ENCODE measurements around the gene PDE10A. TPM values are rescaled to one million over a fixed set of nuclear protein-coding genes. Genes with fewer than 3 reads are reported as not detected.

PDE10A gene
- total and polyA plus RNA-seq, 9 of the 15 experiments (the other 6 are each of a cell fraction or from before 2014, with no cell fraction given) = 0.04 TPM; not detected in 8

- no peak for TF ChIP-seq PRMT5 (CRISPR knock-in tag; IDR thresholded peaks at IDR 0.05)
- no peak for TF ChIP-seq KDM4B (IDR thresholded peaks at IDR 0.05; ENCODE audit: borderline replicate concordance in 2 of 2, low read depth in 1 of 2)
- no peak for TF ChIP-seq ZNF584 (CRISPR knock-in tag; IDR thresholded peaks at IDR 0.05; ENCODE audit: low read depth)
- TF ChIP-seq PHB2 (IDR thresholded peaks at IDR 0.05; ENCODE audit: low read depth) = no peak
- TF ChIP-seq ZNF311 (CRISPR knock-in tag; IDR thresholded peaks at IDR 0.05) = no peak
Measured at GRCh38 chr6:165659945-165660856, 2.8 kb downstream of the PDE10A start (continued).

- in situ Hi-C loops (cut with MboI) (no loop called here), intact Hi-C loops (cut with micrococcal nuclease) (no loop called here)
- ATAC-seq (no peak), FAIRE-seq (no peak), DNase-seq (ENCODE audit: extremely low read depth in 1 of 4, low spot score in 3 of 4) (no peak)
- Histone ChIP-seq H3K9me1 (ENCODE audit: control insufficient read depth, insufficient read depth, low read length) (no peaks in the 10 kb centered on the region), H3K4me1 (replicated peaks in 1 of 2; ENCODE audit: control insufficient read depth in 2 of 2, insufficient read depth in 2 of 2, low read length in 2 of 2) (0 out of 5 replicates have a peak, but pooled peaks cover 0 to 3% of the 10 kb centered on the region in 2 experiments), H3K27ac (ENCODE audit: extremely low read depth, low read depth, low read length) (no peak overlapping the region), H3K79me2 (ENCODE audit: control insufficient read depth, insufficient read depth, low read length) (no peaks in the 10 kb centered on the region), H4K20me1 (replicated peaks; ENCODE audit: control insufficient read depth, insufficient read depth, low read length) (no peaks in the 10 kb centered on the region), H3K9ac (ENCODE audit: insufficient read depth in 1 of 2, low read depth in 2 of 2, low read length in 2 of 2) (no peak overlapping the region), H3K36me3 (ENCODE audit: control insufficient read depth, insufficient read depth, low read length) (no peaks in the 10 kb centered on the region), H3K4me2 (ENCODE audit: insufficient read depth, low read length) (no peak overlapping the region), H3K9me3 (replicated peaks; ENCODE audit: control insufficient read depth, insufficient read depth, low read depth, low read length) (no peaks in the 10 kb centered on the region), H2AFZ (ENCODE audit: low read depth, low read length) (no peak overlapping the region), H3K4me3 (no peak overlapping the region), H3K27me3 (ENCODE audit: control insufficient read depth in 2 of 2, insufficient read depth in 2 of 2, low read length in 2 of 2) (peaks cover 0 to 24% of the 10 kb centered on the region in 2 experiments; a peak in 2 of 5 replicates)
- BruUV-seq (replicated peaks) = no TSS peak
- ChIA-PET POLR2A (no interaction called here), CTCF (ENCODE audit: low intra/inter-chr PET ratio) (no interaction called here)
- WGBS (ENCODE audit: insufficient coverage, low coverage, missing lambda C conversion rate) = 0% methylated on average over 13 of the region's 13 CpGs
- TF ChIP-seq SRSF3 (IDR thresholded peaks at IDR 0.05; ENCODE audit: insufficient read depth, low read length) = no peak
- TF ChIP-seq CTBP1 (IDR thresholded peaks at IDR 0.05; ENCODE audit: borderline replicate concordance) = no peak
- TF ChIP-seq E2F3 (CRISPR knock-in tag; IDR thresholded peaks at IDR 0.05) = no peak
- TF ChIP-seq SREBF1 (IDR thresholded peaks at IDR 0.05; ENCODE audit: borderline replicate concordance, low read depth, low read length) = no peak
- TF ChIP-seq FIP1L1 (IDR thresholded peaks at IDR 0.05; ENCODE audit: low read depth, low read length, poor library complexity, severe bottlenecking) = no peak
- TF ChIP-seq, protein P1, sequence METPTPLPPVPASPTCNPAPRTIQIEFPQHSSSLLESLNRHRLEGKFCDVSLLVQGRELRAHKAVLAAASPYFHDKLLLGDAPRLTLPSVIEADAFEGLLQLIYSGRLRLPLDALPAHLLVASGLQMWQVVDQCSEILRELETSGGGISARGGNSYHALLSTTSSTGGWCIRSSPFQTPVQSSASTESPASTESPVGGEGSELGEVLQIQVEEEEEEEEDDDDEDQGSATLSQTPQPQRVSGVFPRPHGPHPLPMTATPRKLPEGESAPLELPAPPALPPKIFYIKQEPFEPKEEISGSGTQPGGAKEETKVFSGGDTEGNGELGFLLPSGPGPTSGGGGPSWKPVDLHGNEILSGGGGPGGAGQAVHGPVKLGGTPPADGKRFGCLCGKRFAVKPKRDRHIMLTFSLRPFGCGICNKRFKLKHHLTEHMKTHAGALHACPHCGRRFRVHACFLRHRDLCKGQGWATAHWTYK (CRISPR knock-in tag; IDR thresholded peaks at IDR 0.05) = no peak
- no peak for TF ChIP-seq ZNF778 (CRISPR knock-in tag; IDR thresholded peaks at IDR 0.05)
- no peak for TF ChIP-seq SIX5 (IDR thresholded peaks at IDR 0.05; ENCODE audit: borderline replicate concordance in 1 of 2, insufficient read depth in 1 of 2, low read depth in 1 of 2, low read length in 2 of 2)
- TF ChIP-seq MLX (CRISPR knock-in tag; conservative IDR thresholded peaks at IDR 0.05) = no peak
- no peak for TF ChIP-seq MXI1 (IDR thresholded peaks at IDR 0.05; ENCODE audit: low read depth, low read length)
Measured at GRCh38 chr6:165658395-165659058, 4.5 kb downstream of the PDE10A start.
